A673 (cell line): ENCODE measurements around the gene PSD.

ENCODE experiments used
- CTCF ChIP-seq: fragments of 300-800, 200-600 bp; sonication (generic); conservative IDR thresholded peaks from 2 replicates; pipeline ENCODE4 v1.5.1; 2017; ENCODE audit warnings: low read depth, mild to moderate bottlenecking, antibody characterized with exemption, low read length, moderate library complexity, mixed read lengths
- EZH2 ChIP-seq: fragments of 200-600 bp; sonication (generic); IDR thresholded peaks from 2 replicates; pipeline ENCODE4 v1.6.1; 2017; ENCODE audit warnings: borderline replicate concordance, low read depth, mild to moderate bottlenecking, mixed read lengths, antibody characterized with exemption, low read length; ENCODE audit not compliant: poor library complexity, severe bottlenecking

DNA sequence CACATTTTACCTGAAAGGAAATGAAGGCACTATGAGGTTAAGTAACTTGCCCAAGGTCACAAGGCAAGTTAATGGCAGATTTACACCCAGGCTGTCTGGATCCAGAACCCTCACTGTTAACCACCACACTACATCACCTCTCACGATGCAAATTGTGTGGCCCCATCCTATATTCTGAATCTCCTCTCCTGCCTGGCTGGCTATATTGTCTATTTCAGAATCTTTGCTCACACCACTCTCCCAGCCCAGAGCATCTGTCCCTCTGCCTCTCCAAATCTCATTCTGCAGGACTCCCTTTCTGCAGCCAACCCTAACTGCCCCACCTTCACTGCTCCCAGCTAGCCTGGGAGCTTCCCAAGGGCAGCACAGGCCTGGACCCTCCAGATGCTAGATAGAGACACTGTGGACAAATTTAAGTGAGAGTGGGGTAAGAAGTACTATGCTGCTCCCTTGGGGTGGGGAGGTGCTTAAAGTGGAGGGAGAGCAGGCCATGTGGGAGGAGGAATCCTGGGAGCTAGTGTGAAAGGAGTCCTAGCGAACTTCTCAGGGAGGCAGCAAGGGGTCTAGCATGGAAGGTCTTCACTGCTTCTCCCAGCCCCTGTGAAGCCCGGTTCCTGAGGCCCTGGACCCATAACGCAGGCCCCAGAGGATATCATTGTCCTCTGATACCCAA is 13.0 kb upstream of the PSD start:
- TF ChIP-seq CTCF (no peak), EZH2 (no peak)
